ENCODE measurements around the gene RAB11FIP4. TPM values are rescaled to one million over a fixed set of nuclear protein-coding genes. Genes with fewer than 3 reads are reported as not detected.

Gene RAB11FIP4
- total and polyA plus RNA-seq, 2 of the 8 experiments (the other 6 are each of a cell fraction or from before 2014, with no cell fraction given): 21.7 to 53.2 TPM

- DNase-seq (ENCODE audit: low read depth in 1 of 2, low spot score in 2 of 2): peak in 1 of 2 experiments; percentile 46
- H3K27me3 ChIP-seq (replicated peaks in 1 of 4; ENCODE audit: control insufficient read depth in 3 of 4, extremely low read depth in 1 of 4, insufficient read depth in 3 of 4, low read length in 3 of 4): peaks cover 1 to 29% (median 22%) of the 10 kb centered on the region in 4 experiments
- no peak for TF ChIP-seq SRF (IDR thresholded peaks at IDR 0.05; ENCODE audit: low read depth, low read length)
- TF ChIP-seq YY1 (IDR thresholded peaks at IDR 0.05; ENCODE audit: low read depth, low read length): no peak
- no peak for TF ChIP-seq KDM5A (IDR thresholded peaks at IDR 0.05; ENCODE audit: low read length)
- TF ChIP-seq KDM4A (IDR thresholded peaks at IDR 0.05; ENCODE audit: low read depth, low read length, severe bottlenecking): no peak
- no peak for TF ChIP-seq SUZ12 (IDR thresholded peaks at IDR 0.05; ENCODE audit: low read length)
- TF ChIP-seq HDAC2 (IDR thresholded peaks at IDR 0.05; ENCODE audit: borderline replicate concordance in 1 of 2, low read depth in 2 of 2, low read length in 2 of 2): no peak
- TF ChIP-seq GABPA (IDR thresholded peaks at IDR 0.05; ENCODE audit: borderline replicate concordance, insufficient read depth, low read length): no peak
- no peak for TF ChIP-seq POLR2AphosphoS5 (IDR thresholded peaks at IDR 0.05; ENCODE audit: low read depth, low read length)
- no peak for TF ChIP-seq GTF2F1 (IDR thresholded peaks at IDR 0.05; ENCODE audit: borderline replicate concordance, low read depth, low read length)
- TF ChIP-seq BRCA1 (IDR thresholded peaks at IDR 0.05; ENCODE audit: low read depth, low read length): no peak
- no peak for TF ChIP-seq EP300 (IDR thresholded peaks at IDR 0.05; ENCODE audit: borderline replicate concordance in 1 of 2, low read depth in 2 of 2, low read length in 2 of 2)
Observed at GRCh38 chr17:31392856-31393748, 1.6 kb downstream of the RAB11FIP4 start.

More at GRCh38 chr17:31392856-31393748, 1.6 kb downstream of the RAB11FIP4 start:
- Histone ChIP-seq H3K27ac (ENCODE audit: low read depth, low read length) (no peak overlapping the region), H2BK15ac (ENCODE audit: low read length) (no peak overlapping the region), H4K20me1 (replicated peaks in 1 of 2; ENCODE audit: control insufficient read depth in 1 of 2, insufficient read depth in 2 of 2, low read length in 2 of 2) (peaks cover 4 to 9% of the 10 kb centered on the region in 2 experiments), H3K14ac (ENCODE audit: insufficient read length) (no peak overlapping the region), H3K79me2 (ENCODE audit: control insufficient read depth in 1 of 2, insufficient read depth in 2 of 2, low read length in 2 of 2) (no peaks in the 10 kb centered on the region), H2AK5ac (ENCODE audit: low read depth, low read length) (no peak overlapping the region), H3K4me1 (replicated peaks in 1 of 4; ENCODE audit: control insufficient read depth in 3 of 4, insufficient read depth in 4 of 4, low read length in 3 of 4) (peaks cover 0 to 14% (median 9%) of the 10 kb centered on the region in 4 experiments; a peak in 6 of 7 replicates), H3K9ac (replicated peaks in 1 of 4; ENCODE audit: extremely low read depth in 1 of 4, low read depth in 3 of 4, low read length in 3 of 4) (no peak overlapping the region), H3K56ac (replicated peaks; ENCODE audit: insufficient read length, low read depth, low read length) (no peak overlapping the region), H2BK12ac (ENCODE audit: low read depth, low read length) (peak overlapping the region; percentile 75; the same call in 1 of the 2 replicates), H2BK20ac (ENCODE audit: low read length) (no peak overlapping the region), H4K8ac (ENCODE audit: extremely low read depth, insufficient read depth, low read length) (peak overlapping the region; percentile 28; the same call in 1 of the 2 replicates), H3K23me2 (ENCODE audit: low read depth, low read length) (peaks cover 7% of the 10 kb centered on the region; the same call in 1 of the 2 replicates), H3K36me3 (ENCODE audit: control insufficient read depth in 2 of 4, insufficient read depth in 4 of 4, low read length in 3 of 4) (no peaks in the 10 kb centered on the region), H3K4me2 (ENCODE audit: insufficient read depth in 1 of 2, low read depth in 2 of 2, low read length in 2 of 2) (peak overlapping the region in 1 of 2 experiments; percentile 42; a peak in 1 of 4 replicates), H3K9me3 (ENCODE audit: insufficient read depth in 2 of 2, low read depth in 1 of 2, low read length in 1 of 2) (no peaks in the 10 kb centered on the region), H2BK120ac (replicated peaks; ENCODE audit: low read depth, low read length) (no peak overlapping the region), H4K91ac (replicated peaks; ENCODE audit: insufficient read length, low read length) (no peak overlapping the region), H3K4me3 (ENCODE audit: extremely low read depth in 1 of 4, insufficient read depth in 2 of 4, low read depth in 3 of 4, low read length in 4 of 4) (no peak overlapping the region), H3K79me1 (ENCODE audit: low read depth, low read length) (no peaks in the 10 kb centered on the region; the same call in 1 of the 2 replicates), H3K18ac (ENCODE audit: extremely low read depth, low read length) (no peak overlapping the region), H2BK5ac (ENCODE audit: low read depth, low read length) (no peak overlapping the region), H4K5ac (ENCODE audit: insufficient read length, low read depth, low read length) (no peak overlapping the region), H2AFZ (ENCODE audit: low read length) (no peak overlapping the region), H3K4ac (replicated peaks; ENCODE audit: insufficient read length, low read depth, low read length) (no peak overlapping the region), H3K23ac (ENCODE audit: insufficient read length) (no peak overlapping the region)
- POLR2A ChIA-PET (ENCODE audit: partially characterized antibody): no interaction called here
- WGBS, 2 experiments (ENCODE audit: extremely low coverage in 1 of 2, insufficient coverage in 1 of 2, insufficient read length in 1 of 2, insufficient replicate concordance in 2 of 2, low coverage in 1 of 2, low lambda C conversion rate in 2 of 2, missing lambda C conversion rate in 1 of 2): 96% methylated on average over 17 of the region's 17 CpGs; no CpG with 5 or more reads in 1 of the 2 experiments
- CTCF ChIA-PET (ENCODE audit: partially characterized antibody): interaction anchor here (1.1 to 1.6 kb wide), 3 partner anchors 8 to 20 kb away, joined by 3 to 5 read pairs (median 3); no protein-coding TSS in a partner anchor
- FAIRE-seq: no peak
